Sigmoid colon (tissue), 7 donors: ENCODE results near the gene PLB1. TPM values are rescaled to one million over a fixed set of nuclear protein-coding genes. Genes with fewer than 3 reads are reported as not detected.

Experiments used
- DNase-seq: peaks from one replicate; pipeline ENCODE4 v3.0.0-alpha.2; 2019
- H3K27ac ChIP-seq, 4 donors: fragments of 200-600 bp; sonication (generic); one replicate each; pipeline ENCODE4 v1.5.1; 2016 to 2019; ENCODE audit warnings: mild to moderate bottlenecking in 1 of 4
- H3K27me3 ChIP-seq, 3 donors: fragments of 200-600 bp; sonication (generic); one replicate each; pipeline ENCODE4 v1.5.1; 2019; ENCODE audit warnings: mild to moderate bottlenecking in 1 of 3
- H3K36me3 ChIP-seq, 4 donors: fragments of 200-600 bp; sonication (generic); one replicate each; pipeline ENCODE4 v1.5.1; 2016 to 2019
- H3K4me1 ChIP-seq, 4 donors: fragments of 200-600 bp; sonication (generic); one replicate each; pipeline ENCODE4 v1.5.1; 2017 to 2019
- H3K4me3 ChIP-seq, 4 donors: fragments of 200-600 bp; sonication (generic); one replicate each; pipeline ENCODE4 v1.5.1; 2017 to 2019; ENCODE audit warnings: mild to moderate bottlenecking in 2 of 4, moderate library complexity in 1 of 4
- H3K9me3 ChIP-seq, 4 donors: fragments of 200-600 bp in 3 of 4; sonication (generic) in 3 of 4; one replicate each; pipeline versions ENCODE4 v1.5.1 to v1.6.1; 2013 to 2019
- EP300 ChIP-seq, 4 donors: sonication (generic); formaldehyde crosslinking; IDR thresholded peaks; one replicate each; pipeline ENCODE4 v1.6.1; 2017; ENCODE audit warnings: antibody characterized with exemption in 4 of 4
- POLR2A ChIP-seq, 2 donors: fragments of 450-650 bp; IDR thresholded peaks; one replicate each; pipeline ENCODE4 v1.6.1; 2016; ENCODE audit warnings: antibody characterized with exemption in 2 of 2, mild to moderate bottlenecking in 2 of 2, moderate library complexity in 2 of 2
- POLR2AphosphoS5 ChIP-seq, 4 donors: sonication (generic); formaldehyde crosslinking; IDR thresholded peaks; one replicate each; pipeline ENCODE4 v1.6.1; 2017; ENCODE audit warnings: antibody characterized with exemption in 4 of 4
- WGBS, 2 donors: extraction: QIAGEN DNeasy Blood & Tissue Kit; methylation state at CpG; one replicate each; pipeline ENCODE4 v1.1.7; 2013; 5-methylcytosine and 5-hydroxymethylcytosine counted together
- intact Hi-C: fragments of 100-400 bp; cut with DNase I; formaldehyde crosslinking; loops from one replicate; pipeline ENCODE4 v1.15.1; 2023
- polyA plus RNA-seq, 3 donors: library from polyadenylated mRNA; stranded (reverse); fragments of 200-250 nt; gene quantifications; one replicate each; pipeline ENCODE4 v1.2.3, GENCODE V29; 2013
- total RNA-seq, 4 donors: library from RNA; depleted of rRNA; stranded (reverse); fragments of >200 nt; gene quantifications; one replicate each; pipeline ENCODE4 v1.1.0, GENCODE V29; 2016
- TF ChIP-seq, protein P1 (sequence below), 4 experiments: fragments of 450-650 bp in 3 of 4; fragments of 200-600 bp in 1 of 4; IDR thresholded peaks; one replicate each; pipeline ENCODE4 v1.5.1; 2016 to 2019; ENCODE audit warnings: antibody characterized with exemption in 4 of 4, mild to moderate bottlenecking in 3 of 4, moderate library complexity in 2 of 4
- donor health status: healthy with polysubstance abuse.
- donor health status: Bipolar disorder and iron deficiency.
- donor health status: healthy.

The PLB1 gene
- total and polyA plus RNA-seq, 7 donors: 1.2 to 18.3 (median 2.1) TPM

DNA sequence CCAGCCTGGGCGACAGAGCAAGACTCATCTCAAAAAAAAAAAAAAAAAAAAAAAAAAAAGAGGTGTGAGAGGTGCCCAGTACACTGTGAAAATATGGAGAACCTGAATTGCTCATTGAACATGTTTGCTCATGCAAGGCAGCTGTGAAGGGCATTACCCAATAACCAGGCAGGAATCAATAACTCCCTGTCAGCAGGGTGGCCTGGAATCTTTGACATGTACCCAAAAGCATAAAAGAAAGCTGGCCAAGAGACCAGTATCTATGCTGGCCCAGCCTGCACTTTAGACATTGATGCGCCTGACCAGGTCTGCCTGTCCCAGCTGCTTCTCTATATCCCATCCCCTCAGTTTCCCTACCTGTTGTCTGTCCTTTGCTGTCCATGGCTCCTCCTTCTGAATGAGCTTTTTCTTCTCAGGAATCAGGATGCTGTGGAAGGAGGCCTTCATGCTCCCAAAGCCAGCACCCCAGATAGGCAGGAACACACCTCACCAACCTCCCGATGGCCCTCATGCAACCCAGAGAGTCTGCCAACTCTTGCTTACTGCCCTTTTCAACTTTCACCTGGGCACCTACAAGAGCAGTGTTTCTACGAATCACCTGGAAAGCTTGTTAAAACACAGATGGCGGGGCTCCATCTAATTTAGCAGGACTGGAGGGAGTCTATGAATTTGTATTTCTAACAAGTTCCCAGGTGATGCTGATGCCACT lies 172.4 kb downstream of the PLB1 start:
- WGBS, 2 donors: 85 to 94% methylated on average over 5 of the region's 5 CpGs
- peaks cover 0 to 39% (median 36%) of the 10 kb centered on the region in 4 donors for H3K4me1 ChIP-seq
- no peak for DNase-seq
- H3K27me3 ChIP-seq: no peaks in the 10 kb centered on the region
- H3K36me3 ChIP-seq: no peaks in the 10 kb centered on the region
- no peak overlapping the region for H3K27ac ChIP-seq
- intact Hi-C loops: loop anchor here (5.0 kb wide), 1 partner anchor 49 kb away; no protein-coding TSS in a partner anchor
- H3K4me3 ChIP-seq: no peak overlapping the region
- no peaks in the 10 kb centered on the region for H3K9me3 ChIP-seq
- TF ChIP-seq, protein P1, sequence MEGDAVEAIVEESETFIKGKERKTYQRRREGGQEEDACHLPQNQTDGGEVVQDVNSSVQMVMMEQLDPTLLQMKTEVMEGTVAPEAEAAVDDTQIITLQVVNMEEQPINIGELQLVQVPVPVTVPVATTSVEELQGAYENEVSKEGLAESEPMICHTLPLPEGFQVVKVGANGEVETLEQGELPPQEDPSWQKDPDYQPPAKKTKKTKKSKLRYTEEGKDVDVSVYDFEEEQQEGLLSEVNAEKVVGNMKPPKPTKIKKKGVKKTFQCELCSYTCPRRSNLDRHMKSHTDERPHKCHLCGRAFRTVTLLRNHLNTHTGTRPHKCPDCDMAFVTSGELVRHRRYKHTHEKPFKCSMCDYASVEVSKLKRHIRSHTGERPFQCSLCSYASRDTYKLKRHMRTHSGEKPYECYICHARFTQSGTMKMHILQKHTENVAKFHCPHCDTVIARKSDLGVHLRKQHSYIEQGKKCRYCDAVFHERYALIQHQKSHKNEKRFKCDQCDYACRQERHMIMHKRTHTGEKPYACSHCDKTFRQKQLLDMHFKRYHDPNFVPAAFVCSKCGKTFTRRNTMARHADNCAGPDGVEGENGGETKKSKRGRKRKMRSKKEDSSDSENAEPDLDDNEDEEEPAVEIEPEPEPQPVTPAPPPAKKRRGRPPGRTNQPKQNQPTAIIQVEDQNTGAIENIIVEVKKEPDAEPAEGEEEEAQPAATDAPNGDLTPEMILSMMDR (IDR thresholded peaks at IDR 0.05): no peak
- TF ChIP-seq EP300 (IDR thresholded peaks at IDR 0.05) (no peak), POLR2AphosphoS5 (IDR thresholded peaks at IDR 0.05) (no peak), POLR2A (IDR thresholded peaks at IDR 0.05) (no peak)

DNA sequence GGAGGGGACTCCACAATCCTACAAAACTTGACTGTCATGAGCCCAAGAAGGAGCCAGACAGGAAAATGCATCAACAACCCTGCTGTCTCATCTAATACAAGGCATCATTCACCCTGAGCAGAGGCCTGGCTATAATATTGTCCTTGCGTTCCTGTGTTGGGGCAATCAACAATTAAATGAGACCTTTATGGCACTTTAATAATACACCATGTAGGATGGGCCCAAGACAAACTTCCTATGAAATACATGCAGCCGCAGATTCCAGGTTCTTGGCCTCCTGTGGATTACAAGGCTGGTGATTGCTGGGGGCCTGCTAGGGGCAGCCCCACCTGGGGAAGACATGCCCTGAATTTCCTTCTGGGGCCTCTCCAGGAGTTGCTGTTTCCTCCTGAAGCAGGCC lies 173.0 kb downstream of the PLB1 start:
- no peaks in the 10 kb centered on the region for H3K36me3 ChIP-seq
- TF ChIP-seq, protein P1 (IDR thresholded peaks at IDR 0.05): no peak
- TF ChIP-seq EP300 (IDR thresholded peaks at IDR 0.05): no peak
- no peak for TF ChIP-seq POLR2AphosphoS5 (IDR thresholded peaks at IDR 0.05)
- TF ChIP-seq POLR2A (IDR thresholded peaks at IDR 0.05): no peak
- H3K4me3 ChIP-seq: no peak overlapping the region
- 24 to 76% methylated on average over 2 of the region's 2 CpGs for WGBS, 2 donors
- intact Hi-C loops: loop anchor here (5.0 kb wide), 1 partner anchor 48 kb away; no protein-coding TSS in a partner anchor
- H3K27ac ChIP-seq: no peak overlapping the region
- H3K4me1 ChIP-seq: peaks cover 0 to 32% (median 31%) of the 10 kb centered on the region in 4 donors
- H3K9me3 ChIP-seq: no peaks in the 10 kb centered on the region
- no peak for DNase-seq
- no peaks in the 10 kb centered on the region for H3K27me3 ChIP-seq

DNA sequence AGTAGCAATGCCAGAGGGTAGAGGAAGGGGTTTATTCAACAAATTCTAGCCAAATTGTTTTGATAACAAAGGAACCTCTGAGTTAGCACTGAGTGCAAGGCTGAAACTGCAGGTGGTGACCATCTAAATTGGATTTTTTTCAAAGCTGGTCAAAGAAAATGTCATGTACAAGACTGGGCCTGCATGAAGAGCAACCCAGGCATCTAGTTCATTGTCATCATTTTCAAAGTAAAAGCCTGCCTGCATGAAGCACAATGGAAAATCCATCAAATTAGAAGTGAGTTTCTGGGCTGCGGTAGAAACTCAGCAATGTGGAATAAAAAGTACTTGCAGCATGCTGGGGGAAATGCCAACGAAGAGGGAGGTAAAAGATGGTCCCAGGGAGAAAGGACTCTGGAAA lies 175.0 kb downstream of the PLB1 start:
- Histone ChIP-seq H3K9me3 (no peaks in the 10 kb centered on the region), H3K4me1 (peaks cover 0 to 31% (median 18%) of the 10 kb centered on the region in 4 donors), H3K36me3 (no peaks in the 10 kb centered on the region), H3K4me3 (no peak overlapping the region), H3K27me3 (no peaks in the 10 kb centered on the region), H3K27ac (peak overlapping the region in 1 of 4 donors; percentile 61)
- intact Hi-C loops: no loop called here
- TF ChIP-seq POLR2A (IDR thresholded peaks at IDR 0.05): no peak
- TF ChIP-seq, protein P1 (IDR thresholded peaks at IDR 0.05): no peak
- no peak for TF ChIP-seq POLR2AphosphoS5 (IDR thresholded peaks at IDR 0.05)
- no peak for TF ChIP-seq EP300 (IDR thresholded peaks at IDR 0.05)
- WGBS, 2 donors: 81 to 92% methylated on average over 2 of the region's 2 CpGs
- no peak for DNase-seq

DNA sequence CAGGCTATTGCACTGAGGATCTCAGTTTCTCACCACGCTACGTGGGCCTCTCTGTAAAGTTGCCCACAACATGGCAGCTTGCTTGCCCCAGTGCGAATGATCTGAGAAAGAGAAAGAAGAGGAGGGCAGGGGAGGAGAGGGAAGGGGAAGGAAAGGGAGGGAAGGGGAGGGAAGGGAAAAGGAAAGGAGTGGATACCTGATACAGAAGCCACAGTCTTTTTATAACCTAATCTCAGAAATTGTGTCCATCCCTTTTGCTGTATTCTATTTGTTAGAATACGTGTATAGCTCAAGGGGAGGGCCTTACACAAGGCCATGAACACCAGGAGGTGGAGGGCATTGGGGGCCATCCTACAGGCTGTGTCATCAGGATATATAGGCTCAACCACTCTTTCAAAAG lies 177.5 kb downstream of the PLB1 start:
- intact Hi-C loops: no loop called here
- peaks cover 0 to 20% (median 6%) of the 10 kb centered on the region in 4 donors for H3K4me1 ChIP-seq

More for the DNA sequence above, 177.5 kb downstream of the PLB1 start:
- 97% methylated on average over 4 of the region's 4 CpGs for WGBS, 2 donors
- Histone ChIP-seq H3K27me3 (no peaks in the 10 kb centered on the region), H3K27ac (peak overlapping the region in 1 of 4 donors; percentile 82), H3K9me3 (no peaks in the 10 kb centered on the region), H3K36me3 (no peaks in the 10 kb centered on the region), H3K4me3 (no peak overlapping the region)
- no peak for TF ChIP-seq POLR2AphosphoS5 (IDR thresholded peaks at IDR 0.05)
- TF ChIP-seq, protein P1 (IDR thresholded peaks at IDR 0.05): no peak
- TF ChIP-seq POLR2A (IDR thresholded peaks at IDR 0.05): no peak
- TF ChIP-seq EP300 (IDR thresholded peaks at IDR 0.05): no peak
- no peak for DNase-seq
